Left lung (tissue), 10 donors: ENCODE results near the gene TOP2A. TPM values are rescaled to one million over a fixed set of nuclear protein-coding genes. Genes with fewer than 3 reads are reported as not detected.

Source experiments
- ATAC-seq: fragments of 200-7000 bp; cut with Tn5 transposase; one replicate; pipeline ENCODE4 v1.9.1; 2020; ENCODE audit warnings: moderate library complexity
- DNase-seq, 4 donors: peaks; one replicate each; pipeline ENCODE4 v3.0.0-alpha.2; 2013 to 2020
- H3K27ac ChIP-seq, 2 donors: fragments of 200-600 bp; sonication (generic) in 1 of 2; one replicate each; pipeline versions ENCODE4 v1.5.0 to v1.8.0; 2020 to 2021
- H3K27me3 ChIP-seq, 2 donors: fragments of 200-600 bp; sonication (generic) in 1 of 2; one replicate each; pipeline versions ENCODE4 v1.5.0 to v1.8.0; 2020 to 2021
- H3K36me3 ChIP-seq, 2 donors: fragments of 200-600 bp; sonication (generic) in 1 of 2; one replicate each; pipeline versions ENCODE4 v1.5.0 to v1.8.0; 2020 to 2021
- H3K4me1 ChIP-seq, 2 donors: fragments of 200-600 bp; one replicate each; pipeline ENCODE4 v1.8.0; 2021
- H3K4me3 ChIP-seq, 2 donors: fragments of 200-600 bp; sonication (generic) in 1 of 2; one replicate each; pipeline versions ENCODE4 v1.5.0 to v1.8.0; 2020 to 2021; ENCODE audit warnings: mild to moderate bottlenecking in 1 of 2
- H3K9me3 ChIP-seq, 2 donors: fragments of 200-600 bp; sonication (generic) in 1 of 2; one replicate each; pipeline versions ENCODE4 v1.5.0 to v1.8.0; 2020 to 2021
- CTCF ChIP-seq, 2 donors: fragments of 200-600 bp; sonication (generic) in 1 of 2; IDR thresholded peaks; one replicate each; pipeline versions ENCODE4 v1.5.0 to v1.8.0; 2021; ENCODE audit warnings: antibody characterized with exemption in 2 of 2
- intact Hi-C, 2 donors: fragments of 100-400 bp; cut with DNase I; formaldehyde crosslinking; loops; one replicate each; pipeline versions ENCODE4 v1.11.2 to v1.14.2; 2022
- polyA plus RNA-seq, 6 donors: library from polyadenylated mRNA; unstranded; fragments of 120-200 nt; gene quantifications; one replicate each; pipeline ENCODE4 v1.2.1, GENCODE V29; 2013; ENCODE audit not compliant: insufficient read length in 6 of 6
- total RNA-seq, 2 donors: library from RNA; stranded (reverse); fragmentation: NEBNext Ultra II Directional; extraction: Animal tissue kit (Norgen Biotek cat#: 25700); gene quantifications; one replicate each; pipeline ENCODE4 v1.2.1, GENCODE V29; 2021
- donor health status: DM: no; HTN: yes; CAD: no.
- donor health status: DM: no; HTN: no; CAD: no.

Gene TOP2A
- total and polyA plus RNA-seq, 8 donors, result 18.1 to 314 (median 139) TPM

GRCh38 chr17:40348562-40349476 lies 68.9 kb downstream of the TOP2A start:
- no peak for TF ChIP-seq CTCF (IDR thresholded peaks at IDR 0.05)
- H3K4me3 ChIP-seq, result no peak overlapping the region
- no peaks in the 10 kb centered on the region for H3K9me3 ChIP-seq
- no peaks in the 10 kb centered on the region for H3K27me3 ChIP-seq
- DNase-seq (peak in 2 of 4 donors; percentile 38 to 55), ATAC-seq (no peak)
- H3K36me3 ChIP-seq, result peaks cover 0 to 60% of the 10 kb centered on the region in 2 donors
- intact Hi-C loops, result no loop called here
- H3K27ac ChIP-seq, result peak overlapping the region in 1 of 2 donors; percentile 100
- H3K4me1 ChIP-seq, result peaks cover 62 to 96% of the 10 kb centered on the region in 2 donors

- DNase-seq (no peak), ATAC-seq (no peak)
- Histone ChIP-seq H3K27me3 (no peaks in the 10 kb centered on the region), H3K4me3 (no peak overlapping the region), H3K4me1 (peaks cover 62 to 99% of the 10 kb centered on the region in 2 donors), H3K36me3 (peaks cover 0 to 53% of the 10 kb centered on the region in 2 donors), H3K27ac (peak overlapping the region in 1 of 2 donors; percentile 100), H3K9me3 (no peaks in the 10 kb centered on the region)
- intact Hi-C loops, result no loop called here
- TF ChIP-seq CTCF (IDR thresholded peaks at IDR 0.05), result no peak
These were observed 69.6 kb downstream of the TOP2A start for GRCh38 chr17:40348136-40348504.

- peak overlapping the region; percentile 53 to 100 for H3K27ac ChIP-seq
- DNase-seq (no peak), ATAC-seq (no peak)
- H3K4me3 ChIP-seq, result peak overlapping the region in 1 of 2 donors; percentile 99
- H3K4me1 ChIP-seq, result peaks cover 62 to 96% of the 10 kb centered on the region in 2 donors
- TF ChIP-seq CTCF (IDR thresholded peaks at IDR 0.05), result no peak
- intact Hi-C loops, result no loop called here
- peaks cover 0 to 47% of the 10 kb centered on the region in 2 donors for H3K36me3 ChIP-seq
- H3K9me3 ChIP-seq, result no peaks in the 10 kb centered on the region
- H3K27me3 ChIP-seq, result no peaks in the 10 kb centered on the region
These were observed 70.2 kb downstream of the TOP2A start for GRCh38 chr17:40347319-40348135.

GRCh38 chr17:40346765-40347158 lies 70.9 kb downstream of the TOP2A start:
- H3K27ac ChIP-seq, result peak overlapping the region; percentile 53 to 100
- intact Hi-C loops, result no loop called here
- H3K4me1 ChIP-seq, result peaks cover 62 to 88% of the 10 kb centered on the region in 2 donors
- ATAC-seq (no peak), DNase-seq (no peak)
- peaks cover 0 to 39% of the 10 kb centered on the region in 2 donors for H3K36me3 ChIP-seq
- H3K9me3 ChIP-seq, result no peaks in the 10 kb centered on the region
- no peak for TF ChIP-seq CTCF (IDR thresholded peaks at IDR 0.05)
- H3K4me3 ChIP-seq, result peak overlapping the region in 1 of 2 donors; percentile 99
- H3K27me3 ChIP-seq, result no peaks in the 10 kb centered on the region
